GM18502 (cell line): ENCODE measurements around the gene RNU1-3.
"Not testable (repeated sequence)": the region's sequence is repeated elsewhere in the genome, so short reads cannot be mapped to it uniquely, and the experiment has no call there.

ENCODE experiments used
- ATAC-seq: cut with Tn5 transposase; IDR thresholded peaks from one replicate; pipeline ENCODE4 v1.9.1; 2021; ENCODE audit warnings: mild to moderate bottlenecking; ENCODE audit not compliant: unreplicated experiment, poor library complexity

Gene RNU1-3

DNA sequence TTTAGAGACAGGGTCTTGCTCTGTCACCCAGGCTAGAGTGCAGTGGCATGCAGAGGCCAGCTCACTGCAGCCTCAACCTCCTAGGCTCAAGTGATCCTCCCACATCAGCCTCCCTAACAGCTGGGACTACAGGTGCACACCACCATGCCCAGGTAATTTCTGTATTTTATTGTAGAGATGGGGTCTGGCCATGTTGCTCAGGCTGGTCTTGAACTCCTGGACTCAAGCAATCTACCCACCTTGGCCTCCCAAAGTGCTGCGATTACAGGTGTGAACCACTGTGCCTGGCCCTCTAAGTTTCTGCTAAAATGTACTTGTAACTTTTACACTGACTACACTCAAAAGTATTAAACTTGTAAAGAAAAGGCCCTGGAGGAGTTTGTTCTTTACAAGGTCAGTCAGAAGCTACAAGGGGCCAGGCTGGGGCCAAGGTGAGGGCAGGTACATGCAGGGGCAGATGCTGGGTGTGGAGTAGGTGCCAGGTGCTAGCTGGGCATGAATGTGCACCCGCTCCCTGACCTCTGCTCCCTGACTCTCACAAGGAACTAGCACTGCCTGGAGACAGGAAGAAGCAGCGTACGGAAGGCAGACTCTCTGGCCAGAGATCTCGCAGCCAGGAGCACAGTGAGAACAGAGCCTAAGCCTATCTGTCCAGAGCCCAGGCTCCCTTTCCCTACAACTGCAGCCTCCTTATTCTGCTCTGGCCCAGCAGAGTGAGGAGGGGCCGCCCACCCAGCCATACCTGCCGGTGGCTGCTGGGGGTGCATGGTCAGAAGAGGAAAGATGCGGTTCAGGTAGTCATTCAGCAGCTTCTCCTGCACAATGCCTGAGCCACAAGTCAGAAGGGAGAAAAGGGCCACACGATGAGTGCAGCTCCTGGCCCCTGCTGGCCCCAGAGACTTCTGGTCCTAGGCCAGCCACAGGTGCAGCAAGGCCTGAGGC, 24.5 kb downstream of the RNU1-3 start:
- not testable (repeated sequence) for ATAC-seq

- ATAC-seq, result not testable (repeated sequence)
These were observed 25.4 kb downstream of the RNU1-3 start for GRCh38 chr1:16641159-16641975.

DNA sequence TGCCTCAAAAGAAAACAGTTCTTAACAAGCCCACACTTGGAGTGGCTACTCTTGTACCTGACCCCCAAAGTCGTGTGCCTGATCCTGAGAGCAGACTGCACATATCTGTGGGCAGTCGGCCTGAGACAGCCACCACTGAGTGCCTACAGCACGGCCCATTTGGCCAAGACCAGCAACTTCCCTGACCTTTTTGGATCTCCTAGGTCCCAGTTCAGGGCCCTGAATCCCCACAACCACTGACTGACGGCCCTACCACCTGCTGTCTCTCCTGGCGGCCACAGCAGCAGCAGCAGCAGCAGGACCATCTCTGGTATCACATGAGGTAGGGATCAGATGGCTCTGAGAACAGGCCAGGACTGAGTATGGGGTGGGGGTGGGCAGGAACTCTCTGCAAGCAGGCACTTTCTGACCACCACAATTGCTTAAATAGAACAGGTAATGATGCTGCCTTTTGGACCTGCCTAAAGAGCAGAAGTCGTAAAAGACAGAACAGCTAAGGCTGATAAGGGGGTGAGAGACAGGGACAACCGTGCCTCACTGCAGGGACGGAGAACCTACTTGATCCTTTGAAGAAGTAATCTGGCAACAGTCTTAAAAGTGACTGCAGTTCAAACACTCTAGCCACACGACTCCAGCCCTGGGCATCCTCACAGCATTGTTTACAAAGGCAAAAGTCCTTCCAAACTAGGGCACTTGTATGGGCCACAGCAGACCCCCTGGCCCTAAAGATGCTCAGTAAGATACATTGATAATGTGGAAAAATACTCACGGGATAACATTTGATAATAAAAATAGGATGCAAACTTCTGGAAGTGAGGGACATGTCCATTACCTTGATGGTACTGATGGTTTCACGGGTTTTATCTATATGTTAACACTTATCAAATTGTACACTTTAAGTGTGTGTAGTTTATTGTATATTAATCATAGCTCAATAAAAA, 27.4 kb downstream of the RNU1-3 start:
- not testable (repeated sequence) for ATAC-seq

- not testable (repeated sequence) for ATAC-seq
These were observed 28.6 kb downstream of the RNU1-3 start for GRCh38 chr1:16637941-16638778.

DNA sequence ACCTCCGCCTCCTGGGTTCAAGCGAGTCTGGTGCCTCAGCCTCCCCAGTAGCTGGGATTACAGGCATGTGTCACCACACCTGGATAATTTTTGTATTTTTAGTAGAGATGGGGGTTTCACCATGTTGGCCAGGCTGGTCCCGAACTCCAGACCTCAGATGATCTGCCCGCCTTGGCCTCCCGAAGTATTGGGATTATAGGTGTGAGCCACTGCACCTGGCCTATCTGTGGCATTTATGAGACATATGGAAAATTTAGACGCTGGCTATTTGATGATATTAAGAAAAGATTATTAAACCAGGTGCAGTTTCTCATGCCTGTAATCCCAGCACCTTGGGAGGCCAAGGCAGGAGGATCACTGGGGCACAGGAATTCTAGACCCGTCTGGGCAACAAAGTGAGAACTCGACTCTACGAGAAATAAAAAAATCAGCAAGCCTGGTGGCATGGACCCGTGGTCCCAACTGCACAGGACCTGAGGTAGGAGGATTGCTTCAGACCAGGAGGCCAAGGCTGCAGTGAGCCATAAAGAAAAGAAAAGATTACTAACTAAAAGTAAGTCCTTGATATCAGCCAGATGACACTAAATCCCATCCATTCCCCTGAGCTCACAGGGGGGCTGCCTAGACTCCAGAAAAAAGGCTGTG, 30.1 kb downstream of the RNU1-3 start:
- ATAC-seq, result not testable (repeated sequence)

- not testable (repeated sequence) for ATAC-seq
These were observed 30.8 kb downstream of the RNU1-3 start for GRCh38 chr1:16635959-16636358.

DNA sequence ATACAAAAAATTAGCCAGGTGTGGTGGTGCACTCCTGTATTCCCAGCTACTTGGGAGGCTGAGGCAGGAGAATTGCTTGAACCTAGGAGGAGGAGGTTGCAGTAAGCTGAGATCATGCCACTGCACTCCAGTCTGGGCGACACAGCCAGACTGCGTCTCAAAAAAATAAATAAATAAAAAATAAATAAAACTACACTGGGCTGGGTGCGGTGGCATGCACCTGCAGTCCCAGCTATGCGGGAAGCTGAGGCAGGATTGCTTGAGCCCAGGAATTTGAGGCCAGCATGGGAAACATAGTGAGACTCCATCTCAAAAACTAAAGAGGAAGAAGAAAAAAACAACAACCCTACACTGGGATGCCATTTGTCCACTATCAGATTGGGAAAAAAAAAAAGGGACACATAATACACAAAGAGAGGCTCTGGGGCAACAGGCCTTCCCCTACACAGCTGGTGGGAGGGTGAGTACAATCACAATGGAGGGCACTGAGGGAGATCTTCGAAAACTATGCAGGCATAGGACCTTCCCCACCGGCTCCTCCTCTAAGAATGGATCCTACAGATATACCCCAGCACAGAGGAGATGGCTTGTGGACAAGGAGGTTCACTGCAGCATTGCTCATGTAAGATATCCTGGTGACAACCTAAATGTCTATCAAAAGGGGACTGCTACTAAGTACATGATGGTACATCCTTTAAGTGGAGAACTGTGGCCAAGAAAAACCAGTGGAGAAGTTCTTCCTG, 33.0 kb downstream of the RNU1-3 start:
- not testable (repeated sequence) for ATAC-seq

- not testable (repeated sequence) for ATAC-seq
These were observed 34.5 kb downstream of the RNU1-3 start for GRCh38 chr1:16632044-16632850.

DNA sequence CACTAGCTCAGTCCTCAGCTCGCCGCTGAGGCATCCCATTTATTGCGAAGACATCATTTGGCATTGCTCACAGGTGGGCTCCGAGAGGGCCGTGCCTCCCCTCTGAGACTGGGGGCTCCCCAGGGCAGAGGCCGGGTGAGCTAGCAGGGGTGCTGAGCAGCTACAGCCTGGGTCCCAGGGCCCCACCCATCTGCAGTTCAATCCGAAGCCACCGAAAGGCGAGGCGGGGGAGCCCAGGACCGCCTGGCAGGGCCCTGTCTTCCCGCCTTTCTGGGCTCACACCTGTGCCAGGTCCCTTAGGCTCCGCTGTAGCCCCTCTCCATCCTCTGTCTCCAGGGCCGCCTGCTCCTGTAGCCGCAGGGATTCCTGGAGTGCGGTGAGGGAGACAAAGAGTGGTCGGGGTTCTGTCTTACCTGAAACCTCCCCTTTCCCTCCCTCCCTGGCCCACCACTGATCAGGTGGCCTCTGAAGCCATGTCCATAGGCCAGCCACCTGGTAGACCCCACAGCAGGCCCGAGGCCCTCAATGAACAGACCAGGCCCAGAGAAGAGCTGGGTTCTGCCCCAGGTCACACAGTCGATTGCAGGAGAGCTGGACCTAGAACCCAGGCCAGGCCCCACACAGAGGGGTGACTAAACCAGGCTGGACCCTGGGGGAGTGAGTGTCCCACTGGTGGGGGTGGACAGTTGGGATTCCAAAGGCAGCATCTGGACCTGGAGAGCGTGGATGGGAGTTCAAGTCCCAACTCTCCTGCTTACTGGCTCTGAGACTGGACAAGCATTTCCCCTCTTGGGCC, 35.3 kb downstream of the RNU1-3 start:
- ATAC-seq, result no peak

- ATAC-seq, result no peak
These were observed 36.0 kb downstream of the RNU1-3 start for GRCh38 chr1:16630661-16631247.

DNA sequence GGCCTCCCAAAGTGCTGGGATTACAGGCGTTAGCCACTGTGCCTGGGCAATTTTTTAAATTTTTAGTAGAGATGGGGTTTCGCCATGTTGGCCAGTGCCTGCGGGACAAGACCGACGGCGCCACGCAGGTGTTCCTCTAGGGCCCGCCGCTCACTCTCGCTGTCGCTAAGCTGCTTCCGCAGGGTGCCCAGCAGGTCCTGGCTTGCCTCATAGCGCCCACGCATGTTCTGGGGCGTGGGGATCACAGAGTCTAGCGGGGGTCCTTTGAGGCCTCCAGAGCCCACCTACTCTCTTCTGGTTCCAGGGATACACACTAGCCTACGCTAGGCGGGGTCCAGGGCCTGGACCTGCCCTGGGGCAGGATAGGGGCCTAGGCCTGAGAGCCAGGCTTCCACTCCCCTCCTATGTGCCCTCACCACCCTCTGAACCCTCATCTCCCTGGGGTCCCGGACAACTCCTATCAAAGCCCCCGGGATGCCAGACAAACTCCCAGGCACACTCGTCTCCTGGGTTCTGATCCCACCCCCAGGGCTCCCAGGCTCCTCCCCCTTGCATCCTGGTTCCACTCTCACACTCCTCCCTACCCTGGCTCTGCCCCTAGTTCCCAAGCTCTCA, 36.7 kb downstream of the RNU1-3 start:
- not testable (repeated sequence) for ATAC-seq

DNA sequence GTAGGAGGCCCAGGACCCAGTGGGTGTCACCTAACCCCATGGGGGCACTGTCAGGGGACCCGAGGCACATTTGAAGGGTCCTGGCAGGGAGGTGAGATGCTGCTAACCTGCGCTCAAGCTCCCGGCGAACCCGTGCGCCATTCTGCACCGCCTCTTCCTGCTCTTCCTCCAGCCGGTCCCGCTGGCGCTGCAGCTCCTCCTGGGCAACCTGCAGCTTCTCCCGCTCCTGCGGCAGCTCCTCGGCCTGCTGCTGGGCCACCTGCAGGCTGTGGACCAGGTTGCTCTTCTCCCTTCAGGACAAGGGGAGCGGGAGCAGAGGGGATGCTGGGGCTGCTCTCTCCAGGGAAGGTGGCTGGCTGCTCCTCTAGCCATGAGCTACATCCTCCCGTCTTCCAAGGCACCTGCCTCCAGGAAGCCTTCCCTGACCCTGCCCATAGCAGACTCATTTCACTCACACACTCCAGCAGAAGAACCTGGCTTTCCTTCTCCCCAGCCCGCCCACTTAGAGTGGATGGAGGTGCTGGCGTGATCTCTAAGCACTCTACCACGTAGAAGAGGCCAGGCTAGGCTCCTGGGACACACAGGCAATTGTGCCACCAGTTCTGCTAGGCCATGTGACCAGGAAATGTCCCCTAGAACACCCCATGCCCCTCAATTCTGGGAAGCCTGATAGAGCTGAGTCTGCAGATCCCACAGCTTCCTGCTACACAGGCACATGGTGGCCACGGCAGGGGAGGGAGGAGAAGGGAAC, 38.2 kb downstream of the RNU1-3 start:
- no peak for ATAC-seq

GRCh38 chr1:16626409-16626983, 40.3 kb downstream of the RNU1-3 start:
- ATAC-seq, result not testable (repeated sequence)
